T-cell (primary cell): Measurements from ENCODE around the gene KIF12. TPM values are rescaled to one million over a fixed set of nuclear protein-coding genes. Genes with fewer than 3 reads are reported as not detected.

Experiments
- ATAC-seq, 4 experiments: fragments of 200-7000 bp in 3 of 4; fragments of 150-1000 bp in 1 of 4; cut with Tn5 transposase; replicated peaks in 1 of 4; 1 replicate in 3 of 4; 2 replicates in 1 of 4; pipeline ENCODE4 v1.10.0; 2021; ENCODE audit warnings: moderate library complexity in 3 of 4, mild to moderate bottlenecking in 2 of 4, moderate number of reproducible peaks in 1 of 4
- CTCF ChIA-PET, 2 donors: fragments of 300-600 bp; sonication (Branson Sonifier 250); formaldehyde crosslinking; loops; one replicate each; lab custom pipeline; 2022; ENCODE audit warnings: antibody characterized with exemption in 2 of 2; lab: Charles Lee
- POLR2A ChIA-PET, 2 donors: fragments of 300-600 bp; sonication (Branson Sonifier 250); formaldehyde crosslinking; loops; one replicate each; lab custom pipeline; 2022; ENCODE audit warnings: antibody characterized with exemption in 2 of 2; lab: Charles Lee
- DNase-seq, 35 experiments: peaks; one replicate each; pipeline versions ENCODE4 v3.0.0 to v3.0.0-alpha.2; 2013 to 2023
- H3K27ac ChIP-seq: one replicate; pipeline ENCODE4 v1.5.1; 2013; ENCODE audit warnings: low read length
- H3K27me3 ChIP-seq, 2 experiments: replicated peaks in 1 of 2; 1 replicate in 1 of 2; 2 replicates in 1 of 2; pipeline versions ENCODE4 v1.6.1 to v1.7.0; 2013; ENCODE audit warnings: low read length in 1 of 2, mixed read lengths in 1 of 2; ENCODE audit not compliant: control insufficient read depth in 2 of 2, insufficient read depth in 2 of 2; ENCODE audit errors: extremely low read depth in 1 of 2
- H3K36me3 ChIP-seq, 2 donors: 1 replicate in 1 of 2; 2 replicates in 1 of 2; pipeline versions ENCODE4 v1.6.1 to v1.7.0; 2013; ENCODE audit warnings: low read length in 1 of 2; ENCODE audit not compliant: control insufficient read depth in 2 of 2, insufficient read depth in 1 of 2; ENCODE audit errors: extremely low read depth in 1 of 2
- H3K4me1 ChIP-seq, 2 experiments: 1 replicate in 1 of 2; 2 replicates in 1 of 2; pipeline versions ENCODE4 v1.6.1 to v1.7.0; 2013; ENCODE audit warnings: low read length in 2 of 2, mixed read lengths in 1 of 2; ENCODE audit not compliant: insufficient read depth in 2 of 2, control insufficient read depth in 1 of 2; ENCODE audit errors: extremely low read depth in 1 of 2
- H3K4me3 ChIP-seq, 2 donors: 1 replicate in 1 of 2; 2 replicates in 1 of 2; pipeline versions ENCODE4 v1.5.1 to v1.7.0; 2013; ENCODE audit warnings: mild to moderate bottlenecking in 2 of 2, low read length in 1 of 2, moderate library complexity in 1 of 2; ENCODE audit not compliant: control insufficient read depth in 1 of 2; ENCODE audit errors: extremely low read depth in 1 of 2
- H3K9me3 ChIP-seq: 2 replicates; pipeline ENCODE4 v1.7.0; 2013
- H3K27ac Mint-ChIP-seq, 2 donors: one replicate each; pipeline ENCODE4 v1.8.0; 2020 to 2021; ENCODE audit warnings: mild to moderate bottlenecking in 2 of 2, mixed read lengths in 2 of 2
- H3K27me3 Mint-ChIP-seq, 2 donors: one replicate each; pipeline ENCODE4 v1.8.0; 2021 to 2022; ENCODE audit warnings: mixed read lengths in 2 of 2
- H3K36me3 Mint-ChIP-seq: one replicate; pipeline ENCODE4 v1.8.0; 2021; ENCODE audit warnings: mixed read lengths
- H3K4me1 Mint-ChIP-seq, 3 donors: one replicate each; pipeline ENCODE4 v1.8.0; 2020 to 2022; ENCODE audit warnings: mixed read lengths in 3 of 3, mild to moderate bottlenecking in 1 of 3
- H3K4me3 Mint-ChIP-seq, 3 donors: one replicate each; pipeline ENCODE4 v1.8.0; 2020 to 2022; ENCODE audit warnings: mild to moderate bottlenecking in 3 of 3, mixed read lengths in 3 of 3, moderate library complexity in 3 of 3
- H3K9me3 Mint-ChIP-seq, 3 donors: one replicate each; pipeline ENCODE4 v1.8.0; 2020 to 2022; ENCODE audit warnings: mixed read lengths in 3 of 3
- WGBS: methylation state at CpG from one replicate; pipeline ENCODE4 v1.1.5; 2013; ENCODE audit warnings: missing lambda C conversion rate; ENCODE audit not compliant: insufficient coverage; 5-methylcytosine and 5-hydroxymethylcytosine counted together
- total RNA-seq, 35 experiments: library from RNA in 6 of 35; stranded (reverse) in 6 of 35; fragments of 120-200 nt in 1 of 35; gene quantifications; one replicate each; pipeline versions ENCODE4 v1.2.1 to v1.2.4 and lab custom pipeline; 2013 to 2026

KIF12 gene
- total RNA-seq, 5 donors from 2014 or later (not counting 1 experiment from before 2014, with no cell fraction given) = 0.10 TPM; not detected in 4

GRCh38 chr9:114075602-114076001 lies 23.5 kb downstream of the KIF12 start:
- ATAC-seq (no peak), DNase-seq (no peak)
- H3K4me3 ChIP-seq = no peak overlapping the region
- H3K27me3 Mint-ChIP-seq = peaks cover 17 to 25% of the 10 kb centered on the region in 2 donors
- H3K4me3 Mint-ChIP-seq = no peak overlapping the region
- H3K36me3 ChIP-seq = no peaks in the 10 kb centered on the region
- H3K27me3 ChIP-seq = peaks cover 0 to 29% of the 10 kb centered on the region in 2 experiments
- H3K4me1 Mint-ChIP-seq = no peaks in the 10 kb centered on the region
- H3K9me3 ChIP-seq = no peaks in the 10 kb centered on the region
- H3K27ac Mint-ChIP-seq = no peak overlapping the region
- no peaks in the 10 kb centered on the region for H3K36me3 Mint-ChIP-seq
- no peaks in the 10 kb centered on the region for H3K9me3 Mint-ChIP-seq
- no peaks in the 10 kb centered on the region for H3K4me1 ChIP-seq
- CTCF ChIA-PET = no interaction called here
- 21% methylated on average over 4 of the region's 4 CpGs for WGBS
- H3K27ac ChIP-seq = no peak overlapping the region
- POLR2A ChIA-PET = no interaction called here

- POLR2A ChIA-PET = no interaction called here
- Histone ChIP-seq H3K4me3 (no peak overlapping the region), H3K4me1 (no peaks in the 10 kb centered on the region), H3K27me3 (peaks cover 0 to 21% of the 10 kb centered on the region in 2 experiments), H3K9me3 (no peaks in the 10 kb centered on the region), H3K36me3 (no peaks in the 10 kb centered on the region), H3K27ac (no peak overlapping the region)
- Mint-ChIP-seq H3K27ac (no peak overlapping the region), H3K27me3 (peaks cover 20 to 29% of the 10 kb centered on the region in 2 donors), H3K9me3 (no peaks in the 10 kb centered on the region), H3K36me3 (no peaks in the 10 kb centered on the region), H3K4me3 (no peak overlapping the region), H3K4me1 (no peaks in the 10 kb centered on the region)
- CTCF ChIA-PET = interaction anchor here in 1 of 2 donors (0.7 kb wide), 1 partner anchor 90 kb away, joined by 5 read pairs; no protein-coding TSS in a partner anchor
- ATAC-seq (no peak), DNase-seq (no peak)
- 67% methylated on average over 7 of the region's 14 CpGs for WGBS
Measured at GRCh38 chr9:114072184-114073140, 26.6 kb downstream of the KIF12 start.

- ChIA-PET POLR2A (no interaction called here), CTCF (no interaction called here)
- 71% methylated on average over 6 of the region's 7 CpGs for WGBS
- Histone ChIP-seq H3K27me3 (peaks cover 0 to 13% of the 10 kb centered on the region in 2 experiments), H3K4me1 (no peaks in the 10 kb centered on the region), H3K4me3 (no peak overlapping the region), H3K27ac (no peak overlapping the region), H3K36me3 (no peaks in the 10 kb centered on the region), H3K9me3 (no peaks in the 10 kb centered on the region)
- H3K4me1 Mint-ChIP-seq = no peaks in the 10 kb centered on the region
- DNase-seq = no peak
- H3K9me3 Mint-ChIP-seq = no peaks in the 10 kb centered on the region
- H3K27me3 Mint-ChIP-seq = peaks cover 14 to 22% of the 10 kb centered on the region in 2 donors
- peak in 1 of 4 experiments; percentile 5 for ATAC-seq
- H3K27ac Mint-ChIP-seq = no peak overlapping the region
- no peaks in the 10 kb centered on the region for H3K36me3 Mint-ChIP-seq
- H3K4me3 Mint-ChIP-seq = no peak overlapping the region
Measured at GRCh38 chr9:114071197-114071795, 27.8 kb downstream of the KIF12 start.

- ATAC-seq = peak in 1 of 4 experiments; percentile 19
- Histone ChIP-seq H3K4me3 (no peak overlapping the region), H3K9me3 (no peaks in the 10 kb centered on the region), H3K36me3 (no peaks in the 10 kb centered on the region), H3K27ac (no peak overlapping the region), H3K27me3 (peaks cover 0 to 8% of the 10 kb centered on the region in 2 experiments), H3K4me1 (no peaks in the 10 kb centered on the region)
- Mint-ChIP-seq H3K27me3 (peaks cover 8 to 15% of the 10 kb centered on the region in 2 donors), H3K4me3 (no peak overlapping the region), H3K27ac (no peak overlapping the region), H3K36me3 (no peaks in the 10 kb centered on the region), H3K4me1 (no peaks in the 10 kb centered on the region), H3K9me3 (no peaks in the 10 kb centered on the region)
- ChIA-PET POLR2A (no interaction called here), CTCF (no interaction called here)
- no peak for DNase-seq
- 89% methylated on average over 12 of the region's 17 CpGs for WGBS
Measured at GRCh38 chr9:114070188-114071103, 28.6 kb downstream of the KIF12 start.

- Histone ChIP-seq H3K27me3 (peaks cover 0 to 6% of the 10 kb centered on the region in 2 experiments), H3K27ac (no peak overlapping the region), H3K4me1 (no peaks in the 10 kb centered on the region), H3K36me3 (no peaks in the 10 kb centered on the region), H3K9me3 (no peaks in the 10 kb centered on the region), H3K4me3 (no peak overlapping the region)
- peaks cover 6 to 12% of the 10 kb centered on the region in 2 donors for H3K27me3 Mint-ChIP-seq
- H3K9me3 Mint-ChIP-seq = no peaks in the 10 kb centered on the region
- CTCF ChIA-PET = no interaction called here
- no peak for ATAC-seq
- POLR2A ChIA-PET = no interaction called here
- no peaks in the 10 kb centered on the region for H3K4me1 Mint-ChIP-seq
- H3K27ac Mint-ChIP-seq = no peak overlapping the region
- H3K4me3 Mint-ChIP-seq = no peak overlapping the region
- H3K36me3 Mint-ChIP-seq = no peaks in the 10 kb centered on the region
- 80% methylated on average over 4 of the region's 9 CpGs for WGBS
- DNase-seq = no peak
Measured at GRCh38 chr9:114069476-114070187, 29.5 kb downstream of the KIF12 start.
